Measurements from ENCODE around the gene PCSK6.

- TF ChIP-seq, protein P1, sequence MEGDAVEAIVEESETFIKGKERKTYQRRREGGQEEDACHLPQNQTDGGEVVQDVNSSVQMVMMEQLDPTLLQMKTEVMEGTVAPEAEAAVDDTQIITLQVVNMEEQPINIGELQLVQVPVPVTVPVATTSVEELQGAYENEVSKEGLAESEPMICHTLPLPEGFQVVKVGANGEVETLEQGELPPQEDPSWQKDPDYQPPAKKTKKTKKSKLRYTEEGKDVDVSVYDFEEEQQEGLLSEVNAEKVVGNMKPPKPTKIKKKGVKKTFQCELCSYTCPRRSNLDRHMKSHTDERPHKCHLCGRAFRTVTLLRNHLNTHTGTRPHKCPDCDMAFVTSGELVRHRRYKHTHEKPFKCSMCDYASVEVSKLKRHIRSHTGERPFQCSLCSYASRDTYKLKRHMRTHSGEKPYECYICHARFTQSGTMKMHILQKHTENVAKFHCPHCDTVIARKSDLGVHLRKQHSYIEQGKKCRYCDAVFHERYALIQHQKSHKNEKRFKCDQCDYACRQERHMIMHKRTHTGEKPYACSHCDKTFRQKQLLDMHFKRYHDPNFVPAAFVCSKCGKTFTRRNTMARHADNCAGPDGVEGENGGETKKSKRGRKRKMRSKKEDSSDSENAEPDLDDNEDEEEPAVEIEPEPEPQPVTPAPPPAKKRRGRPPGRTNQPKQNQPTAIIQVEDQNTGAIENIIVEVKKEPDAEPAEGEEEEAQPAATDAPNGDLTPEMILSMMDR (conservative IDR thresholded peaks at IDR 0.05; ENCODE audit: low read length) = no peak
- no peak for TF ChIP-seq EZH2phosphoT487 (IDR thresholded peaks at IDR 0.05; ENCODE audit: borderline replicate concordance)
These were observed 142.1 kb downstream of the PCSK6 start for GRCh38 chr15:101347454-101347853.
